Fibroblast of skin of right quadriceps (primary cell): ENCODE data around the gene ARMS2.

Experiments used
- DNase-seq: peaks from one replicate; pipeline ENCODE4 v3.0.0-alpha.2; 2013

The ARMS2 gene

GRCh38 chr10:122474131-122474818 lies 19.8 kb downstream of the ARMS2 start:
- DNase-seq: no peak

- no peak for DNase-seq
Measured at GRCh38 chr10:122475100-122475499, 20.6 kb downstream of the ARMS2 start.

- DNase-seq: peak; percentile 26
Measured at GRCh38 chr10:122475591-122476332, 21.3 kb downstream of the ARMS2 start.

- no peak for DNase-seq
Measured at GRCh38 chr10:122476333-122476695, 21.9 kb downstream of the ARMS2 start.

GRCh38 chr10:122477436-122477835 lies 23.0 kb downstream of the ARMS2 start:
- DNase-seq: no peak

GRCh38 chr10:122478971-122479370 lies 24.5 kb downstream of the ARMS2 start:
- DNase-seq: no peak

GRCh38 chr10:122480146-122480833 lies 25.8 kb downstream of the ARMS2 start:
- DNase-seq: no peak

GRCh38 chr10:122481296-122482056 lies 27.0 kb downstream of the ARMS2 start:
- DNase-seq: no peak

- no peak for DNase-seq
Measured at GRCh38 chr10:122484276-122485060, 30.0 kb downstream of the ARMS2 start.

- DNase-seq: no peak
Measured at GRCh38 chr10:122485670-122486069, 31.2 kb downstream of the ARMS2 start.

- DNase-seq: no peak
Measured at GRCh38 chr10:122486406-122487080, 32.1 kb downstream of the ARMS2 start.

- no peak for DNase-seq
Measured at GRCh38 chr10:122487174-122487765, 32.8 kb downstream of the ARMS2 start.

GRCh38 chr10:122490268-122490667 lies 35.8 kb downstream of the ARMS2 start:
- DNase-seq: peak; percentile 65

- DNase-seq: no peak
Measured at GRCh38 chr10:122490786-122491680, 36.6 kb downstream of the ARMS2 start.

- no peak for DNase-seq
Measured at GRCh38 chr10:122492006-122492405, 37.6 kb downstream of the ARMS2 start.

GRCh38 chr10:122492999-122493481 lies 38.6 kb downstream of the ARMS2 start:
- peak; percentile 50 for DNase-seq

- no peak for DNase-seq
Measured at GRCh38 chr10:122493761-122494160, 39.3 kb downstream of the ARMS2 start.

- DNase-seq: no peak
Measured at GRCh38 chr10:122494173-122494820, 39.8 kb downstream of the ARMS2 start.

- DNase-seq: peak; percentile 69
Measured at GRCh38 chr10:122494833-122495232, 40.4 kb downstream of the ARMS2 start.
